ENCODE data around the gene ARF1.

DNA sequence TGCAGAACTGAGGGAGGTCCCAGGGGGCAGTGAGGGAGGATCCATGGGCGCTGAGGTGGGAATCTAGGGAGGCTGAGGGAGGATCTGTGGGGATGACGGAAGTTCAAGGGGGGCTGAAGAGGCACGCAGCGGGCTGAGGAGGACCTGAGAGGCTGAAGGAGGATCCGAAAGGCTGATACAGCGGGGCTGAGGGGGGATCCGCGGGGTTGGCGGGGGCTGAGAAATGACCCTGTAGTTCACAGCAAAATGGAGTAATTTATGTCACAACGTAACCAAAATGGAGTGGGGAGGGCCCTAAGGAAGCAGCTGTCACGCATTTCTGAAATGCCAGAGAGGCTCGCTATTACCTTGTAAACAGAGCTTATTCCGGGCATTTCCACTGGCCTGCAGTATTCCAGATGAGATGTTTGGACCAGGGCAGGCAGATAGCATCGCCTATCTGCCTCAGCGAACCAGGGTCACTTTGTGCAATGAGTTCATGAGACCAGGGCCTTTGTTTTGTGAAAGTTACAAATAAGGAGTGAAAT, 27.5 kb downstream of the ARF1 start:
- TF ChIP-seq CTCF (conservative IDR thresholded peaks at IDR 0.05; ENCODE audit: low read length) (no peak), EZH2phosphoT487 (IDR thresholded peaks at IDR 0.05; ENCODE audit: borderline replicate concordance, low read depth, low read length) (no peak)

All from OCI-LY7 (cell line).